D721Med (cell line): Measurements from ENCODE around the gene DRG2.
A peak's percentile ranks its signal among the peaks of the same experiment; 100 is the strongest.

Experiments used
- DNase-seq: peaks from one replicate; pipeline ENCODE4 v3.0.0; 2011; ENCODE audit warnings: low spot score; ENCODE audit not compliant: insufficient read length
- FAIRE-seq: peaks from 2 replicates; lab custom pipeline; 2011; peaks lifted over from hg19 to GRCh38; lab: Jason Lieb, UNC
- CTCF ChIP-seq: IDR thresholded peaks from 2 replicates; pipeline ENCODE4 v1.5.1; 2012; ENCODE audit warnings: mild to moderate bottlenecking, control low read depth; ENCODE audit not compliant: insufficient read depth; ENCODE audit errors: missing control alignments

DRG2 gene

GRCh38 chr17:18076936-18077335 is 10.8 kb upstream of the DRG2 start:
- DNase-seq, result no peak
- FAIRE-seq, result no peak
- no peak for TF ChIP-seq CTCF

GRCh38 chr17:18079543-18079942 is 8.2 kb upstream of the DRG2 start:
- FAIRE-seq, result no peak
- no peak for TF ChIP-seq CTCF
- DNase-seq, result no peak

- DNase-seq (no peak), FAIRE-seq (no peak)
- no peak for TF ChIP-seq CTCF
Observed at GRCh38 chr17:18084256-18084655, 3.5 kb upstream of the DRG2 start.

- TF ChIP-seq CTCF, result no peak
- DNase-seq (no peak), FAIRE-seq (no peak)
Observed at GRCh38 chr17:18089613-18090012, 1.9 kb downstream of the DRG2 start.

GRCh38 chr17:18093616-18094408 is 6.1 kb downstream of the DRG2 start:
- FAIRE-seq, result no peak
- no peak for DNase-seq

GRCh38 chr17:18094409-18094807 is 6.7 kb downstream of the DRG2 start:
- no peak for TF ChIP-seq CTCF
- FAIRE-seq, result no peak

More at GRCh38 chr17:18093616-18094408, 6.1 kb downstream of the DRG2 start:
- peak; percentile 14 for TF ChIP-seq CTCF

GRCh38 chr17:18099516-18099915 is 11.8 kb downstream of the DRG2 start:
- no peak for DNase-seq
- FAIRE-seq, result no peak
- TF ChIP-seq CTCF, result no peak

More at GRCh38 chr17:18094409-18094807, 6.7 kb downstream of the DRG2 start:
- DNase-seq, result no peak
